ENCODE data around the gene SCN4A. TPM values are rescaled to one million over a fixed set of nuclear protein-coding genes. Genes with fewer than 3 reads are reported as not detected.
"Not testable (repeated sequence)": the region's sequence is repeated elsewhere in the genome, so short reads cannot be mapped to it uniquely, and the experiment has no call there.

Gene SCN4A
- total and polyA plus RNA-seq, 2 of the 13 experiments (the other 11 are each of a cell fraction or from before 2014, with no cell fraction given), result 0.02 to 0.03 TPM

DNA sequence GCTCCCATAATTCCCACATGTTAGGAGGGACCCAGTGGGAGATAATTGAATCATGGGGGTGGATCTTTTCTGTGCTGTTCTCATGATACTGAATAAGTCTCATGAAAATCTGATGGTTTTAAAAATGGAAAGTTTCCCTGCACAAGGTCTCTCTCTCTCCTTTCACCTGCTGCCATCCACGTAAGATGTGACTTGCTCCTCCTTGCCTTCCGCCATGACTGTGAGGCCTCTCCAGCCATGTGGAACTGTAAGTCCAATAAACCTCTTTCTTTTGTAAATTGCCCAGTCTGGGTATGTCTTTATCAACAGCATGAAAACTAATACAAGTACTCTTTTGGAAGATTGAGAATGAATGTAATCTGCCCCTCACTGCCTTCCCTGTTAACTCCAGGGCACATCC lies 9.9 kb upstream of the SCN4A start:
- ATAC-seq; in situ Hi-C loops (cut with HindIII; ENCODE audit: extremely low pct_ligation_motif_present, low pct_unique_long_range_greater_than_20kb); H3K27ac ChIP-seq (ENCODE audit: extremely low read length, insufficient read depth, low read length); intact Hi-C loops (cut with micrococcal nuclease; ENCODE audit: unreplicated experiment); BruUV-seq (replicated peaks); H4K20me1 ChIP-seq (ENCODE audit: insufficient read depth, low read length); H3K4me3 ChIP-seq (replicated peaks in 1 of 3; ENCODE audit: insufficient read depth in 1 of 3, low read depth in 2 of 3, low read length in 3 of 3); H3K9me3 ChIP-seq (ENCODE audit: low read length); H3K36me3 ChIP-seq (replicated peaks in 1 of 2; ENCODE audit: control insufficient read depth in 1 of 2, insufficient read depth in 2 of 2, low read length in 2 of 2); FAIRE-seq; H3K9ac ChIP-seq (ENCODE audit: insufficient read depth, low read depth, low read length); CTCF ChIA-PET (ENCODE audit: low intra/inter-chr PET ratio, low total read pairs); DNase-seq (ENCODE audit: low spot score); H3K79me2 ChIP-seq (ENCODE audit: insufficient read depth, low read length); H3K4me2 ChIP-seq (ENCODE audit: low read depth, low read length); H2AFZ ChIP-seq (ENCODE audit: low read length); POLR2A ChIA-PET: not testable (repeated sequence)
- H3K4me1 ChIP-seq (ENCODE audit: insufficient read depth, low read length), result peaks cover 36% of the 10 kb centered on the region
- WGBS (ENCODE audit: low lambda C conversion rate), result 82% methylated on average over 2 of the region's 2 CpGs
- peaks cover 10 to 40% of the 10 kb centered on the region in 2 experiments; a peak in 3 of 5 replicates for H3K27me3 ChIP-seq (ENCODE audit: control insufficient read depth in 1 of 2, insufficient read depth in 2 of 2, low read length in 2 of 2)

DNA sequence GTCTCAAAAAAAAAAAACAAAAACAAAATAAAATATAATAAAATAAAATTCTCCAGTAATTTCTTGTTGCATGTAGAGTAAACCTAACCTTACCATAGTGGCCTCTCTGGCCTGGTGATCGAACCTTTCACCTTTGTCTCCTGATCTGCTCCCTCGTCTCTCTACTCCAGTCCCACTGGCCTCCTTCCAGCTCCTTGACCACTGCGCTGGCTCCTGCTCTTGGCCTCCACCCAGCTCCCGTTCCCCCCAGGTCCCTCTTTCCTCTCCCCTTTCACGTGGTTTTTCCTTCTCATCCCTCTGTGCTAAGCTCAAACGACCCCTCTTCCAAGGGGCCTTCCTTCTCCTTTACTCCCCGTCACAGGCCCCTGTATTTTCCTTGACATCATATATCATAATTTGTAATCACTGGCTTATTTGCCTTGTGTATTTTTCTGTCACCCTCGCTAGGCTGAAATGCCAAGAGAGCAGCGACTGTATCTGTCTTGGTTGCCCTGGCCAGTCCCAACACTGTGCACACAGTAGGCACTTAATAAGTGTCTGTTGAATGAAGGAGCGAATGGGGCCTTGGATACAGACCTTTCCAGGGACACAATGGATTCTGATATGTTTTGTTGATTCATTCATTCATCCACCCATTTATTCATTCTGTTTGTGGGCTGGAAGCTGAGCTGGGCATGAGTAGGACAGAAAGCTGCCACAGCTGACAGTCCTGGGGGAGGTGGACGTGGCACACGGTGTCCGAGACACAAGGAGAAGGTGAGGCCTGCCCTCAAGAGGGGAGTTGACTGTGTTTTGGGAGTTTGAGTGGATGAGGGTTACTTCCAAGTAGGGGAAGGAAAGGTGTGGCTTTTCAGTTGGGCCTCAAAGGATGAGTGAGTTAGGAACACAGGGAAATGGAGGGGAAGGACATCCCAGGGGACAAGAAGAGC lies 5.8 kb upstream of the SCN4A start:
- Histone ChIP-seq H3K27me3 (ENCODE audit: control insufficient read depth in 1 of 2, insufficient read depth in 2 of 2, low read length in 2 of 2) (peaks cover 13 to 58% of the 10 kb centered on the region in 2 experiments; a peak in 3 of 5 replicates), H3K79me2 (ENCODE audit: insufficient read depth, low read length) (no peaks in the 10 kb centered on the region), H2AFZ (ENCODE audit: low read length) (no peak overlapping the region), H3K27ac (ENCODE audit: extremely low read length, insufficient read depth, low read length) (no peak overlapping the region), H3K9me3 (ENCODE audit: low read length) (peaks cover 8% of the 10 kb centered on the region), H3K4me1 (ENCODE audit: insufficient read depth, low read length) (peaks cover 23% of the 10 kb centered on the region), H3K4me2 (ENCODE audit: low read depth, low read length) (no peak overlapping the region), H4K20me1 (ENCODE audit: insufficient read depth, low read length) (no peaks in the 10 kb centered on the region), H3K36me3 (replicated peaks in 1 of 2; ENCODE audit: control insufficient read depth in 1 of 2, insufficient read depth in 2 of 2, low read length in 2 of 2) (no peaks in the 10 kb centered on the region), H3K9ac (ENCODE audit: insufficient read depth, low read depth, low read length) (no peak overlapping the region), H3K4me3 (replicated peaks in 1 of 3; ENCODE audit: insufficient read depth in 1 of 3, low read depth in 2 of 3, low read length in 3 of 3) (no peak overlapping the region)
- intact Hi-C loops (cut with micrococcal nuclease; ENCODE audit: unreplicated experiment), result no loop called here
- 23% methylated on average over 13 of the region's 13 CpGs for WGBS (ENCODE audit: low lambda C conversion rate)
- CTCF ChIA-PET (ENCODE audit: low intra/inter-chr PET ratio, low total read pairs), result no interaction called here
- FAIRE-seq (no peak), DNase-seq (ENCODE audit: low spot score) (no peak), ATAC-seq (no peak)
- TF ChIP-seq ZNF205 (CRISPR knock-in tag; IDR thresholded peaks at IDR 0.05) (no peak), ZFP1 (CRISPR knock-in tag; IDR thresholded peaks at IDR 0.05) (no peak), ZNF878 (CRISPR knock-in tag; IDR thresholded peaks at IDR 0.05) (no peak)
- no TSS peak for BruUV-seq (replicated peaks)
- in situ Hi-C loops (cut with HindIII; ENCODE audit: extremely low pct_ligation_motif_present, low pct_unique_long_range_greater_than_20kb), result no loop called here
- POLR2A ChIA-PET, result no interaction called here

Measured in HepG2 (cell line).